HEK293 (cell line): ENCODE data around the gene VANGL1.

Source experiments
- CTCF ChIA-PET: fragments of 350-600 bp; formaldehyde crosslinking; extraction: SDS; loops from one replicate; lab custom pipeline; 2021; ENCODE audit warnings: antibody characterized with exemption; lab: Yijun Ruan, JAX
- POLR2A ChIA-PET: fragments of 300-600 bp; formaldehyde crosslinking; extraction: SDS; loops from one replicate; lab custom pipeline; 2020; ENCODE audit warnings: antibody characterized with exemption, inconsistent platforms; lab: Yijun Ruan, JAX
- H3K27ac ChIP-seq: fragments of 200-500 bp; sonication (Bioruptor generic); 2 replicates; pipeline ENCODE4 v1.5.1; 2014; ENCODE audit warnings: low read depth, low read length, control low read depth, inconsistent platforms; ENCODE audit errors: extremely low read depth
- H3K36me3 ChIP-seq, 2 experiments: fragments of 200-500 bp in 1 of 2; sonication (Bioruptor generic) in 1 of 2; 1 replicate in 1 of 2; 2 replicates in 1 of 2; pipeline ENCODE4 v1.5.1; 2014 to 2017; ENCODE audit warnings: inconsistent platforms in 2 of 2, low read length in 2 of 2; ENCODE audit not compliant: control insufficient read depth in 2 of 2, insufficient read depth in 1 of 2
- H3K4me1 ChIP-seq: fragments of 200-500 bp; sonication (Bioruptor generic); 2 replicates; pipeline ENCODE4 v1.5.1; 2014; ENCODE audit warnings: mild to moderate bottlenecking, low read length, inconsistent platforms; ENCODE audit not compliant: control insufficient read depth, insufficient read depth
- H3K4me3 ChIP-seq: 2 replicates; pipeline ENCODE4 v1.5.1; 2011; ENCODE audit warnings: low read depth, mild to moderate bottlenecking, control low read depth, low read length, moderate library complexity
- H3K9me3 ChIP-seq: fragments of 200-500 bp; sonication (Bioruptor generic); 2 replicates; pipeline ENCODE4 v1.5.1; 2014; ENCODE audit warnings: low read depth, low read length, inconsistent platforms; ENCODE audit not compliant: control insufficient read depth, insufficient read depth
- FEZF1 ChIP-seq: fragments of 450-650 bp; formaldehyde crosslinking; IDR thresholded peaks from 2 replicates; pipeline ENCODE4 v1.5.1; 2016; ENCODE audit warnings: missing biosample characterization, missing genetic modification characterization
- KLF8 ChIP-seq: fragments of 450-650 bp; formaldehyde crosslinking; IDR thresholded peaks from 2 replicates; pipeline ENCODE4 v1.5.1; 2016; ENCODE audit warnings: missing biosample characterization, missing genetic modification characterization
- REST ChIP-seq: fragments of 450-650 bp; formaldehyde crosslinking; IDR thresholded peaks from 2 replicates; pipeline ENCODE4 v1.5.1; 2016; ENCODE audit warnings: missing biosample characterization, missing genetic modification characterization
- ZBTB17 ChIP-seq: fragments of 450-650 bp; formaldehyde crosslinking; IDR thresholded peaks from 2 replicates; pipeline ENCODE4 v1.5.1; 2016; ENCODE audit warnings: missing biosample characterization, missing genetic modification characterization
- ZBTB26 ChIP-seq: fragments of 450-650 bp; formaldehyde crosslinking; optimal IDR thresholded peaks from 2 replicates; pipeline ENCODE3; 2016; ENCODE audit warnings: missing biosample characterization, mild to moderate bottlenecking, missing genetic modification characterization
- ZBTB6 ChIP-seq: fragments of 450-650 bp; formaldehyde crosslinking; IDR thresholded peaks from 2 replicates; pipeline ENCODE4 v1.5.1; 2017; ENCODE audit warnings: missing biosample characterization, missing genetic modification characterization
- ZIC2 ChIP-seq: fragments of 450-650 bp; formaldehyde crosslinking; IDR thresholded peaks from 2 replicates; pipeline ENCODE4 v1.5.1; 2016; ENCODE audit warnings: missing biosample characterization, missing genetic modification characterization
- ZNF148 ChIP-seq: fragments of 450-650 bp; formaldehyde crosslinking; IDR thresholded peaks from 2 replicates; pipeline ENCODE4 v1.5.0; 2017; ENCODE audit warnings: missing biosample characterization, missing genetic modification characterization, borderline replicate concordance
- ZNF157 ChIP-seq: fragments of 450-650 bp; formaldehyde crosslinking; IDR thresholded peaks from 2 replicates; pipeline ENCODE4 v1.5.1; 2016; ENCODE audit warnings: missing biosample characterization, missing genetic modification characterization
- ZNF211 ChIP-seq: fragments of 450-650 bp; formaldehyde crosslinking; IDR thresholded peaks from 2 replicates; pipeline ENCODE4 v1.5.1; 2016; ENCODE audit warnings: low read depth, missing biosample characterization, missing genetic modification characterization
- ZNF223 ChIP-seq: fragments of 450-650 bp; formaldehyde crosslinking; IDR thresholded peaks from 2 replicates; pipeline ENCODE4 v1.5.1; 2016; ENCODE audit warnings: missing biosample characterization, missing genetic modification characterization
- ZNF280D ChIP-seq: fragments of 450-650 bp; formaldehyde crosslinking; IDR thresholded peaks from 2 replicates; pipeline ENCODE4 v1.5.1; 2016; ENCODE audit warnings: missing biosample characterization, missing genetic modification characterization
- ZNF324 ChIP-seq: fragments of 450-650 bp; formaldehyde crosslinking; IDR thresholded peaks from 2 replicates; pipeline ENCODE4 v1.5.1; 2016; ENCODE audit warnings: missing biosample characterization, missing genetic modification characterization
- ZNF354C ChIP-seq: fragments of 450-650 bp; formaldehyde crosslinking; IDR thresholded peaks from 2 replicates; pipeline ENCODE4 v1.5.1; 2016; ENCODE audit warnings: missing biosample characterization, missing genetic modification characterization, low read depth, borderline replicate concordance
- ZNF488 ChIP-seq: fragments of 450-650 bp; formaldehyde crosslinking; IDR thresholded peaks from 2 replicates; pipeline ENCODE4 v1.5.1; 2016; ENCODE audit warnings: missing biosample characterization, missing genetic modification characterization
- ZNF501 ChIP-seq: fragments of 450-650 bp; formaldehyde crosslinking; IDR thresholded peaks from 2 replicates; pipeline ENCODE4 v1.5.1; 2016; ENCODE audit warnings: missing biosample characterization, missing genetic modification characterization
- ZNF529 ChIP-seq: fragments of 450-650 bp; formaldehyde crosslinking; IDR thresholded peaks from 2 replicates; pipeline ENCODE4 v1.5.1; 2017; ENCODE audit warnings: missing genetic modification characterization, missing biosample characterization; ENCODE audit not compliant: insufficient replicate concordance
- ZNF555 ChIP-seq: fragments of 450-650 bp; formaldehyde crosslinking; conservative IDR thresholded peaks from 2 replicates; pipeline ENCODE4 v1.5.1; 2017; ENCODE audit warnings: missing biosample characterization, mild to moderate bottlenecking, missing genetic modification characterization, inconsistent platforms
- ZNF560 ChIP-seq: fragments of 450-650 bp; formaldehyde crosslinking; IDR thresholded peaks from 2 replicates; pipeline ENCODE4 v1.5.1; 2017; ENCODE audit warnings: missing biosample characterization, missing genetic modification characterization, borderline replicate concordance
- ZNF561 ChIP-seq: fragments of 450-650 bp; IDR thresholded peaks from 2 replicates; pipeline ENCODE4 v1.5.1; 2018; ENCODE audit warnings: missing biosample characterization, missing genetic modification characterization, borderline replicate concordance
- ZNF596 ChIP-seq: fragments of 450-650 bp; IDR thresholded peaks from 2 replicates; pipeline ENCODE4 v1.5.0; 2018; ENCODE audit warnings: missing biosample characterization, mild to moderate bottlenecking, missing genetic modification characterization, moderate library complexity
- ZNF837 ChIP-seq: fragments of 450-650 bp; formaldehyde crosslinking; IDR thresholded peaks from 2 replicates; pipeline ENCODE4 v1.5.1; 2016; ENCODE audit warnings: missing biosample characterization, missing genetic modification characterization

VANGL1 gene

GRCh38 chr1:115712911-115713609, 71.3 kb downstream of the VANGL1 start:
- Histone ChIP-seq H3K4me1 (no peaks in the 10 kb centered on the region), H3K27ac (no peak overlapping the region), H3K9me3 (no peaks in the 10 kb centered on the region), H3K4me3 (no peak overlapping the region), H3K36me3 (no peaks in the 10 kb centered on the region)
- ChIA-PET POLR2A (no interaction called here), CTCF (interaction anchor here (0.5 to 2.2 kb wide), 4 partner anchors 12 to 269 kb away, joined by 3 to 13 read pairs (median 4); no protein-coding TSS in a partner anchor)
- no peak for TF ChIP-seq ZNF837 (tag by site-specific recombination)
- TF ChIP-seq ZNF354C (tag by site-specific recombination): no peak
- no peak for TF ChIP-seq FEZF1 (tag by site-specific recombination)
- TF ChIP-seq ZNF488 (tag by site-specific recombination): no peak

GRCh38 chr1:115713906-115714305, 72.1 kb downstream of the VANGL1 start:
- H3K4me3 ChIP-seq: no peak overlapping the region
- ChIA-PET CTCF (interaction anchor here (0.5 to 2.2 kb wide), 7 partner anchors 51 to 1325 kb away, joined by 3 to 13 read pairs (median 4); no protein-coding TSS in a partner anchor), POLR2A (no interaction called here)
- H3K36me3 ChIP-seq: no peaks in the 10 kb centered on the region
- no peaks in the 10 kb centered on the region for H3K4me1 ChIP-seq
- no peak overlapping the region for H3K27ac ChIP-seq
- H3K9me3 ChIP-seq: no peaks in the 10 kb centered on the region
- TF ChIP-seq ZNF280D (tag by site-specific recombination) (no peak), ZNF555 (tag by site-specific recombination) (no peak), ZBTB6 (tag by site-specific recombination) (no peak), ZBTB26 (tag by site-specific recombination) (no peak), ZNF501 (no peak), ZNF529 (tag by site-specific recombination) (no peak), KLF8 (tag by site-specific recombination) (no peak), ZNF324 (tag by site-specific recombination) (no peak), ZNF561 (tag by site-specific recombination) (no peak), ZNF211 (tag by site-specific recombination) (no peak), ZBTB17 (tag by site-specific recombination) (no peak), ZNF223 (no peak), REST (tag by site-specific recombination) (no peak), ZNF148 (tag by site-specific recombination) (no peak), ZNF596 (tag by site-specific recombination) (no peak), ZNF560 (tag by site-specific recombination) (no peak), ZNF157 (no peak), ZIC2 (tag by site-specific recombination) (no peak)
